Naive B cell (primary cell): ENCODE data around the gene SLC24A3. TPM values are rescaled to one million over a fixed set of nuclear protein-coding genes. Genes with fewer than 3 reads are reported as not detected.
"Not testable (repeated sequence)": the region's sequence is repeated elsewhere in the genome, so short reads cannot be mapped to it uniquely, and the experiment has no call there.

Experiments
- ATAC-seq, 2 donors: fragments of 150-1000 bp; cut with Tn5 transposase; 2 replicates each; pipeline ENCODE4 v1.10.0; 2021; ENCODE audit warnings: low read depth in 2 of 2, mild to moderate bottlenecking in 2 of 2, moderate library complexity in 2 of 2
- DNase-seq: peaks from one replicate; pipeline ENCODE4 v3.0.0; 2022
- H3K27ac Mint-ChIP-seq, 6 donors: one replicate each; pipeline ENCODE4 v1.8.0; 2020 to 2022; ENCODE audit warnings: mild to moderate bottlenecking in 6 of 6, mixed read lengths in 6 of 6, moderate library complexity in 5 of 6, inconsistent platforms in 2 of 6
- H3K27me3 Mint-ChIP-seq, 3 donors: one replicate each; pipeline ENCODE4 v1.8.0; 2021 to 2022; ENCODE audit warnings: mixed read lengths in 3 of 3, mild to moderate bottlenecking in 1 of 3
- H3K36me3 Mint-ChIP-seq, 2 donors: one replicate each; pipeline ENCODE4 v1.8.0; 2020 to 2022; ENCODE audit warnings: mixed read lengths in 2 of 2, inconsistent platforms in 1 of 2, mild to moderate bottlenecking in 1 of 2
- H3K4me1 Mint-ChIP-seq, 3 donors: one replicate each; pipeline ENCODE4 v1.8.0; 2020 to 2022; ENCODE audit warnings: mixed read lengths in 3 of 3, inconsistent platforms in 1 of 3, mild to moderate bottlenecking in 1 of 3, moderate library complexity in 1 of 3
- H3K4me3 Mint-ChIP-seq, 8 donors: one replicate each; pipeline ENCODE4 v1.8.0; 2020 to 2022; ENCODE audit warnings: mild to moderate bottlenecking in 8 of 8, mixed read lengths in 8 of 8, moderate library complexity in 8 of 8, inconsistent platforms in 2 of 8
- H3K9me3 Mint-ChIP-seq, 7 donors: one replicate each; pipeline ENCODE4 v1.8.0; 2020 to 2022; ENCODE audit warnings: mixed read lengths in 7 of 7, mild to moderate bottlenecking in 5 of 7, inconsistent platforms in 2 of 7, moderate library complexity in 1 of 7
- polyA plus RNA-seq, 6 donors: library from polyadenylated mRNA; unstranded; fragments of 300-500 nt; fragmentation: Illumina TruSeq; gene quantifications; one replicate each; pipeline ENCODE4 v1.2.3, GENCODE V29; 2021; ENCODE audit warnings: low read depth in 6 of 6

SLC24A3 gene
- polyA plus RNA-seq, 6 donors from 2014 or later: 0.09 to 0.13 TPM; not detected in 4

- no peak overlapping the region for H3K27ac Mint-ChIP-seq
- peaks cover 0 to 3% (median 1%) of the 10 kb centered on the region in 3 donors for H3K4me1 Mint-ChIP-seq
- DNase-seq (no peak), ATAC-seq (no peak)
- H3K36me3 Mint-ChIP-seq: no peaks in the 10 kb centered on the region
- H3K4me3 Mint-ChIP-seq: no peak overlapping the region
- peaks cover 20 to 32% (median 21%) of the 10 kb centered on the region in 3 donors for H3K27me3 Mint-ChIP-seq
- H3K9me3 Mint-ChIP-seq: peaks cover 0 to 7% (median 3%) of the 10 kb centered on the region in 7 donors
These were observed 464.9 kb downstream of the SLC24A3 start for GRCh38 chr20:19677336-19677735.

DNA sequence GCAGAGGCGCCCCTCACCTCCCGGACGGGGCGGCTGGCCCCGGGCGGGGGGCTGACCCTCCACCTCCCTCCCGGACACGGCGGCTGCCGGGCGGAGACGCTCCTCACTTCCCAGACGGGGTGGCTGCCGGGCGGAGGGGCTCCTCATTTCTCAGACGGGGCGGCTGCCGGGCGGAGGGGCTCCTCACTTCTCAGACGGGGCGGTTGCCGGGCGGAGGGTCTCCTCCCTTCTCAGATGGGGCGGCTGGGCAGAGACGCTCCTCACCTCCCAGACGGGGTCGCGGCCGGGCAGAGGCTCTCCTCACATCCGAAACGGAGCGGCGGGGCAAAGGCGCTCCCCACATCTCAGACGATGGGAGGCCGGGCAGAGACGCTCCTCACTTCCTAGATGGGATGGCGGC, 466.1 kb downstream of the SLC24A3 start:
- not testable (repeated sequence) for H3K36me3 Mint-ChIP-seq, H3K27ac Mint-ChIP-seq, DNase-seq, H3K4me1 Mint-ChIP-seq, ATAC-seq, H3K9me3 Mint-ChIP-seq, H3K4me3 Mint-ChIP-seq
- peaks cover 15 to 23% (median 16%) of the 10 kb centered on the region in 3 donors for H3K27me3 Mint-ChIP-seq

- Mint-ChIP-seq H3K27me3 (peaks cover 22 to 27% (median 26%) of the 10 kb centered on the region in 3 donors), H3K4me3 (no peak overlapping the region), H3K4me1 (no peaks in the 10 kb centered on the region), H3K9me3 (peaks cover 0 to 7% (median 3%) of the 10 kb centered on the region in 7 donors), H3K27ac (no peak overlapping the region), H3K36me3 (no peaks in the 10 kb centered on the region)
- DNase-seq (no peak), ATAC-seq (no peak)
These were observed 467.6 kb downstream of the SLC24A3 start for GRCh38 chr20:19679900-19680495.

- Mint-ChIP-seq H3K27ac (no peak overlapping the region), H3K27me3 (peaks cover 16 to 41% (median 34%) of the 10 kb centered on the region in 3 donors), H3K4me3 (no peak overlapping the region)
These were observed 469.8 kb downstream of the SLC24A3 start for GRCh38 chr20:19682249-19682648.

GRCh38 chr20:19683188-19683587, 470.7 kb downstream of the SLC24A3 start:
- H3K9me3 Mint-ChIP-seq: peaks cover 0 to 5% (median 3%) of the 10 kb centered on the region in 7 donors
- H3K4me3 Mint-ChIP-seq: no peak overlapping the region
- DNase-seq (no peak), ATAC-seq (no peak)
- no peaks in the 10 kb centered on the region for H3K4me1 Mint-ChIP-seq
- H3K27me3 Mint-ChIP-seq: peaks cover 16 to 41% (median 34%) of the 10 kb centered on the region in 3 donors
- peaks cover 0 to 7% of the 10 kb centered on the region in 2 donors for H3K36me3 Mint-ChIP-seq
- no peak overlapping the region for H3K27ac Mint-ChIP-seq

More at GRCh38 chr20:19682249-19682648, 469.8 kb downstream of the SLC24A3 start:
- ATAC-seq: no peak
- peaks cover 0 to 7% of the 10 kb centered on the region in 2 donors for H3K36me3 Mint-ChIP-seq
- peaks cover 0 to 5% (median 3%) of the 10 kb centered on the region in 7 donors for H3K9me3 Mint-ChIP-seq
- no peaks in the 10 kb centered on the region for H3K4me1 Mint-ChIP-seq
- no peak for DNase-seq

DNA sequence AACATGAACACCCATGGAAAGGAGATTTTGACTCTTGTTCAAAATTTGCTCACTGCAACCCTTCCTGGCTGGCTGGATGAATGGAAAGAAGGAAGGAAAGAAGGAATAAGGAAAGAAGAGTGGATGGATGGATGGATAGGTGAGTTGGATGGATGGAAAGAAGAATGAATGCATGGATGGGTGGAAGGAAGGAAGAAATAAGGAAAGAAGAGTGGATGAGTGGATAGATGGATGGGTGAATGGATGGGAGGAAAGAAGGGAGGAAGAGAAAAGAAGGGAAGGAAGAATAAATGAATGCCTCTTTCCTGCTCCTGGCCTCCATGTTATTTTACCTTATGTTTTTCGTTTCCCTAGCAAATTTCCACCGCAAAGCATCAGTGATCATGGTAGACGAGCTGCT, 471.4 kb downstream of the SLC24A3 start:
- no peak overlapping the region for H3K4me3 Mint-ChIP-seq
- no peak for ATAC-seq
- no peak for DNase-seq
- no peak overlapping the region for H3K27ac Mint-ChIP-seq
- H3K9me3 Mint-ChIP-seq: peaks cover 0 to 5% (median 3%) of the 10 kb centered on the region in 7 donors
- H3K36me3 Mint-ChIP-seq: peaks cover 0 to 7% of the 10 kb centered on the region in 2 donors
- no peaks in the 10 kb centered on the region for H3K4me1 Mint-ChIP-seq
- H3K27me3 Mint-ChIP-seq: peaks cover 16 to 41% (median 34%) of the 10 kb centered on the region in 3 donors

- Mint-ChIP-seq H3K4me1 (peaks cover 7 to 9% (median 8%) of the 10 kb centered on the region in 3 donors), H3K36me3 (peaks cover 0 to 7% of the 10 kb centered on the region in 2 donors), H3K4me3 (no peak overlapping the region), H3K27me3 (peaks cover 20 to 43% (median 39%) of the 10 kb centered on the region in 3 donors), H3K9me3 (peaks cover 0 to 2% (median 0%) of the 10 kb centered on the region in 7 donors), H3K27ac (no peak overlapping the region)
- DNase-seq (no peak), ATAC-seq (no peak)
These were observed 475.8 kb downstream of the SLC24A3 start for GRCh38 chr20:19688031-19688806.

GRCh38 chr20:19690462-19690861, 478.0 kb downstream of the SLC24A3 start:
- no peak overlapping the region for H3K4me3 Mint-ChIP-seq
- DNase-seq (no peak), ATAC-seq (no peak)
- H3K27ac Mint-ChIP-seq: no peak overlapping the region
- peaks cover 12 to 26% (median 25%) of the 10 kb centered on the region in 3 donors for H3K27me3 Mint-ChIP-seq
- peaks cover 0 to 2% (median 0%) of the 10 kb centered on the region in 7 donors for H3K9me3 Mint-ChIP-seq
- peaks cover 0 to 4% of the 10 kb centered on the region in 2 donors for H3K36me3 Mint-ChIP-seq
- H3K4me1 Mint-ChIP-seq: peaks cover 7 to 9% (median 9%) of the 10 kb centered on the region in 3 donors

GRCh38 chr20:19691125-19691524, 478.7 kb downstream of the SLC24A3 start:
- DNase-seq (no peak), ATAC-seq (no peak)
- H3K27me3 Mint-ChIP-seq: peaks cover 12 to 22% (median 21%) of the 10 kb centered on the region in 3 donors
- no peaks in the 10 kb centered on the region for H3K36me3 Mint-ChIP-seq
- no peak overlapping the region for H3K4me3 Mint-ChIP-seq
- peaks cover 7 to 9% (median 9%) of the 10 kb centered on the region in 3 donors for H3K4me1 Mint-ChIP-seq
- H3K9me3 Mint-ChIP-seq: no peaks in the 10 kb centered on the region
- peak overlapping the region in 2 of 6 donors; percentile 28 to 53 for H3K27ac Mint-ChIP-seq

GRCh38 chr20:19692100-19692499, 479.7 kb downstream of the SLC24A3 start:
- ATAC-seq (no peak), DNase-seq (no peak)
- Mint-ChIP-seq H3K9me3 (no peaks in the 10 kb centered on the region), H3K36me3 (no peaks in the 10 kb centered on the region), H3K27ac (no peak overlapping the region), H3K4me1 (peaks cover 7 to 13% (median 9%) of the 10 kb centered on the region in 3 donors), H3K4me3 (no peak overlapping the region), H3K27me3 (peaks cover 15 to 27% (median 18%) of the 10 kb centered on the region in 3 donors)

DNA sequence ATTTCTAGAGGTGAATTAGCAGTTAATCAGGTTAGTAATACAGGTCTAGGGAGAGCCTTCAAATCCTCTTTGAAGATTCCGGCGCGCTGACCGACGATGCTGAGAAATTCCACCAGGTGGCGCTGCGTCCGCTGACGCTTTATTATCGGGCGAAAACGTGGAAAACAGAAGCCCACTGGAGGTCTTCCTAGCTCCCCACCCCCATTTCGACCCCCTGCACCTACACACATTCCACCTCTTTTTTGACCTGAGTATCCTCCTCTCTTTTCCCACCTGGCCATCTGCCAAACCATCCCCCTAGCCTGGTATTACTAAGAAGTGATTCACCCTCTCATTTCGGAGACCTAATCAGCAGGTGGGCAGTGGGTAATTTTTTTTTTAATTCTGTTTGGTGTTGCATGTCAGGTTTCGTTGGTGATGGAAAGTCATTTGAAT, 480.3 kb downstream of the SLC24A3 start:
- peaks cover 15 to 27% (median 17%) of the 10 kb centered on the region in 3 donors for H3K27me3 Mint-ChIP-seq
- H3K36me3 Mint-ChIP-seq: no peaks in the 10 kb centered on the region
- peak in 1 of 2 donors; percentile 47 for ATAC-seq
- peak overlapping the region in 5 of 8 donors; percentile 26 to 62 (median 39) for H3K4me3 Mint-ChIP-seq
- H3K9me3 Mint-ChIP-seq: no peaks in the 10 kb centered on the region
- peaks cover 7 to 13% (median 9%) of the 10 kb centered on the region in 3 donors for H3K4me1 Mint-ChIP-seq
- peak overlapping the region in 2 of 6 donors; percentile 9 to 84 for H3K27ac Mint-ChIP-seq
- DNase-seq: peak; percentile 32

DNA sequence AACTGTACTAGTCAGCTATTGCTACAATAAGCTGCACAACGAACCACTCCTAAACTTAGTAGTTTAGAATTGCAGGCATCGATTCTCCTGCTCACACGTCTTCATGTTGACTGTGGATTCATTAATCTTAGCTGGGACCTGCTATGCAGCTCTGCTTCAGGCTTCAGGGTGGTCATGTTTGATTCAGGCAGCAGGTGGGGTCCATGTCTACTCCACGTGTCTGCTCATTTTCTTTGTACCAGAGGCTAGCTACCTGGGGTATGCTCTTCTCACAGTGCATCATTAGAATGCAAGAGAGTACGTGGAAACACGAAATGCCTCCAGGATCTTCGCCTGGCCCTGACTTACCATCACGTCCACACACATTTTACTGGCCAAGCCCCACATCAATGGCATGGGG, 481.1 kb downstream of the SLC24A3 start:
- Mint-ChIP-seq H3K4me3 (peak overlapping the region in 1 of 8 donors; percentile 27), H3K27me3 (peaks cover 15 to 27% (median 17%) of the 10 kb centered on the region in 3 donors), H3K27ac (no peak overlapping the region), H3K36me3 (no peaks in the 10 kb centered on the region), H3K9me3 (no peaks in the 10 kb centered on the region), H3K4me1 (peaks cover 7 to 13% (median 9%) of the 10 kb centered on the region in 3 donors)
- ATAC-seq: no peak
- no peak for DNase-seq

- DNase-seq: no peak
- H3K36me3 Mint-ChIP-seq: no peaks in the 10 kb centered on the region
- ATAC-seq: no peak
- H3K27me3 Mint-ChIP-seq: peaks cover 15 to 27% (median 17%) of the 10 kb centered on the region in 3 donors
- H3K4me3 Mint-ChIP-seq: no peak overlapping the region
- H3K4me1 Mint-ChIP-seq: peaks cover 7 to 13% (median 13%) of the 10 kb centered on the region in 3 donors
- H3K9me3 Mint-ChIP-seq: no peaks in the 10 kb centered on the region
- H3K27ac Mint-ChIP-seq: peak overlapping the region in 1 of 6 donors; percentile 54
These were observed 482.6 kb downstream of the SLC24A3 start for GRCh38 chr20:19695081-19695480.
